ENCODE data around the gene NR0B1. TPM values are rescaled to one million over a fixed set of nuclear protein-coding genes. Genes with fewer than 3 reads are reported as not detected.
A peak's percentile ranks its signal among the peaks of the same experiment; 100 is the strongest.

NR0B1 gene
- total RNA-seq, 4 donors from 2014 or later: not detected

DNA sequence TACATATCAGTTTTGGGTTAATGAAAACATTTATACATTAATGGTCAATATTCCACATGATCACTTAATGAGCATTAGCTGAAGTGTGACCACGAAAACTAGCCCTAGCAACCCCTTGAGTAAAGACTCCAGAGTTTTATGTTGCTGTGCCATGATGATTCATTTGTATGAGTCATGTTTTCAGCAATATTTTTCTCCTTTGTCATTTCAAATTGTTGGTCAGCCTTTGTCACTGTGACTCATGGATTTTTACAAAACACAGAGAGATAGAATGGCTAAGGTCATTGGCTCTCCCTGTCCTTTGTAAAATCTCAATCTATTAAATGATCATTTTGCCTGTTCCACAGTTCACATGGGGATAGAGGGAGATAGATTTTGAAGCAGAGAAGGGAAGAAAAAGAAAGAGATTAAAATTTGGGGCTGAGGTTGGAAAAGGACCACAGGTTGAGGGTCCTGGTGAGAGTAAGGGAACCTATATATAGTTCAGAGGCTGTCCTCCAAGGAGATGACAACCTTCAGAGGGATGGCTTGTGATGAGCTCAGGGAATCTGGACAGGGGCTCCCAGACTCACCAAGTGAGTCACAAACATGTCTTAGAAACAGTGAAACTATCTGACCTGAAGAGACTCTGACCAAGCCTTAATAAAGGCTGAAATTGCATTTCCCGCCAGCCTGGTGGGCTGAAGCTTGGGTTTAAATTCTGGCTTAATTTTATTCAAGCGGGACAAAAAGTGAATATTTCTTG is 25.6 kb downstream of the NR0B1 start:
- Histone ChIP-seq H3K4me3 (no peak overlapping the region), H3K9me3 (no peaks in the 10 kb centered on the region), H3K27me3 (no peaks in the 10 kb centered on the region), H3K36me3 (no peaks in the 10 kb centered on the region), H3K27ac (replicated peaks in 1 of 4) (peak overlapping the region in 1 of 4 donors; percentile 54), H3K4me1 (peaks cover 0 to 7% (median 3%) of the 10 kb centered on the region in 4 donors)
- TF ChIP-seq POLR2AphosphoS5 (IDR thresholded peaks at IDR 0.05) (peak in 1 of 2 donors; percentile 49), POLR2A (IDR thresholded peaks at IDR 0.05; ENCODE audit: low read depth) (no peak)
- intact Hi-C loops (cut with DNase I): no loop called here
- DNase-seq (ENCODE audit: extremely low spot score): no peak
- 51% methylated on average over 3 of the region's 3 CpGs for WGBS

GRCh38 chrX:30282527-30282926 is 26.7 kb downstream of the NR0B1 start:
- Histone ChIP-seq H3K9me3 (no peaks in the 10 kb centered on the region), H3K27me3 (no peaks in the 10 kb centered on the region), H3K4me3 (no peak overlapping the region), H3K27ac (replicated peaks in 1 of 4) (no peak overlapping the region), H3K4me1 (peaks cover 0 to 7% (median 3%) of the 10 kb centered on the region in 4 donors), H3K36me3 (no peaks in the 10 kb centered on the region)
- no peak for TF ChIP-seq POLR2AphosphoS5 (IDR thresholded peaks at IDR 0.05)
- TF ChIP-seq, protein P1, sequence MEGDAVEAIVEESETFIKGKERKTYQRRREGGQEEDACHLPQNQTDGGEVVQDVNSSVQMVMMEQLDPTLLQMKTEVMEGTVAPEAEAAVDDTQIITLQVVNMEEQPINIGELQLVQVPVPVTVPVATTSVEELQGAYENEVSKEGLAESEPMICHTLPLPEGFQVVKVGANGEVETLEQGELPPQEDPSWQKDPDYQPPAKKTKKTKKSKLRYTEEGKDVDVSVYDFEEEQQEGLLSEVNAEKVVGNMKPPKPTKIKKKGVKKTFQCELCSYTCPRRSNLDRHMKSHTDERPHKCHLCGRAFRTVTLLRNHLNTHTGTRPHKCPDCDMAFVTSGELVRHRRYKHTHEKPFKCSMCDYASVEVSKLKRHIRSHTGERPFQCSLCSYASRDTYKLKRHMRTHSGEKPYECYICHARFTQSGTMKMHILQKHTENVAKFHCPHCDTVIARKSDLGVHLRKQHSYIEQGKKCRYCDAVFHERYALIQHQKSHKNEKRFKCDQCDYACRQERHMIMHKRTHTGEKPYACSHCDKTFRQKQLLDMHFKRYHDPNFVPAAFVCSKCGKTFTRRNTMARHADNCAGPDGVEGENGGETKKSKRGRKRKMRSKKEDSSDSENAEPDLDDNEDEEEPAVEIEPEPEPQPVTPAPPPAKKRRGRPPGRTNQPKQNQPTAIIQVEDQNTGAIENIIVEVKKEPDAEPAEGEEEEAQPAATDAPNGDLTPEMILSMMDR (IDR thresholded peaks at IDR 0.05): no peak
- TF ChIP-seq POLR2A (IDR thresholded peaks at IDR 0.05; ENCODE audit: low read depth): no peak
- no peak for TF ChIP-seq EP300 (IDR thresholded peaks at IDR 0.05)
- DNase-seq (ENCODE audit: extremely low spot score): no peak
- intact Hi-C loops (cut with DNase I): no loop called here

GRCh38 chrX:30280428-30280827 is 28.8 kb downstream of the NR0B1 start:
- Histone ChIP-seq H3K36me3 (no peaks in the 10 kb centered on the region), H3K27ac (replicated peaks in 1 of 4) (no peak overlapping the region), H3K4me1 (peaks cover 0 to 7% (median 3%) of the 10 kb centered on the region in 4 donors), H3K4me3 (no peak overlapping the region), H3K9me3 (no peaks in the 10 kb centered on the region), H3K27me3 (no peaks in the 10 kb centered on the region)
- TF ChIP-seq, protein P1 (IDR thresholded peaks at IDR 0.05): no peak
- TF ChIP-seq POLR2AphosphoS5 (IDR thresholded peaks at IDR 0.05) (no peak), EP300 (IDR thresholded peaks at IDR 0.05) (no peak), POLR2A (IDR thresholded peaks at IDR 0.05; ENCODE audit: low read depth) (no peak)
- WGBS: 91% methylated on average over 1 of the region's 1 CpG
- no peak for DNase-seq (ENCODE audit: extremely low spot score)
- intact Hi-C loops (cut with DNase I): no loop called here

DNA sequence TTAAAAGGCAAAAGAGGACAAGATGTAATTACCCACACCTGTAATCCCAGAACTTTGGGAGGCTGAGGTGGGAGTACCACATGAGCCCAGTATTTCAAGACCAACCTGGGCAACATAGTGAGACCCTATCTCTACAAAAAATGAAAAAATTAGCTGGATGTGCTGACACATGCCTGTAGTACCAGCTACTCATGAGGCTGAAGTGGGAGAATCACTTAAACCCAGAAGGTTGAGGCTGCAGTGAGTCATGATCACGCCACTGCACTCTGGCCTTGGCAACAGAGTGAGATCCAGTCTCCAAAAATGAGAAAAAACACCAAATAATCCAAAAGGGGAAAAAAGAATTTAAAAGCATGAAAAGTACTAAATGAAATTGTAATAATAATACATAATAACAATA is 30.8 kb downstream of the NR0B1 start:
- DNase-seq (ENCODE audit: extremely low spot score): no peak
- H3K36me3 ChIP-seq: no peaks in the 10 kb centered on the region
- H3K27ac ChIP-seq (replicated peaks in 1 of 4): no peak overlapping the region
- WGBS: 36% methylated on average over 1 of the region's 1 CpG
- no peak for TF ChIP-seq POLR2A (IDR thresholded peaks at IDR 0.05; ENCODE audit: low read depth)
- TF ChIP-seq EP300 (IDR thresholded peaks at IDR 0.05): no peak
- TF ChIP-seq, protein P1 (IDR thresholded peaks at IDR 0.05): no peak
- TF ChIP-seq POLR2AphosphoS5 (IDR thresholded peaks at IDR 0.05): no peak
- intact Hi-C loops (cut with DNase I): loop anchor here (10.0 kb wide), 1 partner anchor 226 kb away; no protein-coding TSS in a partner anchor
- no peaks in the 10 kb centered on the region for H3K27me3 ChIP-seq
- no peak overlapping the region for H3K4me3 ChIP-seq
- H3K9me3 ChIP-seq: no peaks in the 10 kb centered on the region
- H3K4me1 ChIP-seq: peaks cover 0 to 1% (median 0%) of the 10 kb centered on the region in 4 donors

GRCh38 chrX:30275498-30275897 is 33.7 kb downstream of the NR0B1 start:
- intact Hi-C loops (cut with DNase I): loop anchor here (10.0 kb wide), 1 partner anchor 229 kb away; no protein-coding TSS in a partner anchor
- H3K27me3 ChIP-seq: no peaks in the 10 kb centered on the region
- H3K9me3 ChIP-seq: no peaks in the 10 kb centered on the region
- DNase-seq (ENCODE audit: extremely low spot score): no peak
- H3K36me3 ChIP-seq: no peaks in the 10 kb centered on the region
- no peaks in the 10 kb centered on the region for H3K4me1 ChIP-seq
- no peak overlapping the region for H3K27ac ChIP-seq (replicated peaks in 1 of 4)
- no peak overlapping the region for H3K4me3 ChIP-seq
- no peak for TF ChIP-seq POLR2AphosphoS5 (IDR thresholded peaks at IDR 0.05)
- TF ChIP-seq, protein P1 (IDR thresholded peaks at IDR 0.05): peak in 2 of 3 experiments; percentile 19 to 24
- WGBS: 13% methylated on average over 1 of the region's 1 CpG

Measured in esophagus muscularis mucosa (tissue), 4 donors.